H1 (cell line): ENCODE measurements around the gene RHBDL2. TPM values are rescaled to one million over a fixed set of nuclear protein-coding genes. Genes with fewer than 3 reads are reported as not detected.

Experiments used
- BRCA1 ChIP-seq: IDR thresholded peaks from 2 replicates; pipeline ENCODE4 v1.6.1; 2012; ENCODE audit warnings: low read depth, low read length, improper control_type of control experiment
- CBX5 ChIP-seq: fragments of 300-800, 300-1000 bp; sonication (generic); IDR thresholded peaks from 2 replicates; pipeline ENCODE4 v1.7.1; 2016; ENCODE audit warnings: antibody characterized with exemption, low read length, low read depth
- CEBPB ChIP-seq: IDR thresholded peaks from 2 replicates; pipeline ENCODE4 v1.6.1; 2012; ENCODE audit warnings: low read depth, low read length
- CHD2 ChIP-seq: IDR thresholded peaks from 2 replicates; pipeline ENCODE4 v1.6.1; 2012; ENCODE audit warnings: low read length, improper control_type of control experiment
- CREB1 ChIP-seq: IDR thresholded peaks from 2 replicates; pipeline ENCODE4 v1.6.1; 2012; ENCODE audit warnings: inconsistent platforms
- CTBP2 ChIP-seq: IDR thresholded peaks from 2 replicates; pipeline ENCODE4 v1.7.0; 2011; ENCODE audit warnings: borderline replicate concordance, mild to moderate bottlenecking, moderate library complexity, mixed read lengths, low read length; ENCODE audit not compliant: insufficient read depth, insufficient read length
- CTCF ChIP-seq, 3 experiments: IDR thresholded peaks; 1 replicate in 2 of 3; 2 replicates in 1 of 3; pipeline versions ENCODE4 v1.5.1 to v1.6.1; 2011; ENCODE audit warnings: low read length in 3 of 3, mild to moderate bottlenecking in 3 of 3, inconsistent platforms in 2 of 3, low read depth in 1 of 3, moderate library complexity in 1 of 3; ENCODE audit not compliant: insufficient read depth in 1 of 3; ENCODE audit errors: control extremely low read depth in 1 of 3
- GTF2F1 ChIP-seq: IDR thresholded peaks from 2 replicates; pipeline ENCODE4 v1.6.1; 2012; ENCODE audit warnings: low read depth, low read length, improper control_type of control experiment, borderline replicate concordance
- JUN ChIP-seq: IDR thresholded peaks from 2 replicates; pipeline ENCODE4 v1.6.1; 2011; ENCODE audit warnings: low read depth, mild to moderate bottlenecking, improper control_type of control experiment, low read length
- KDM1A ChIP-seq: fragments of 200-600, 300-600 bp; sonication (generic); IDR thresholded peaks from 2 replicates; pipeline ENCODE4 v1.7.1; 2016; ENCODE audit warnings: mild to moderate bottlenecking, low read length, borderline replicate concordance
- MAFK ChIP-seq: IDR thresholded peaks from 2 replicates; pipeline ENCODE4 v1.6.1; 2012; ENCODE audit warnings: low read depth, mild to moderate bottlenecking, improper control_type of control experiment, low read length
- PHF8 ChIP-seq: fragments of 200-600 bp; sonication (generic); conservative IDR thresholded peaks from 2 replicates; pipeline ENCODE4 v1.7.1; 2012; ENCODE audit warnings: low read depth, mild to moderate bottlenecking, inconsistent platforms, low read length, moderate library complexity
- POU5F1 ChIP-seq: IDR thresholded peaks from 2 replicates; pipeline ENCODE4 v1.6.1; 2011; ENCODE audit warnings: low read depth, mild to moderate bottlenecking, low read length, moderate library complexity
- RFX5 ChIP-seq: IDR thresholded peaks from 2 replicates; pipeline ENCODE4 v1.6.1; 2011; ENCODE audit warnings: low read depth, low read length, improper control_type of control experiment, borderline replicate concordance
- SIX5 ChIP-seq: IDR thresholded peaks from 2 replicates; pipeline ENCODE4 v1.6.1; 2011; ENCODE audit warnings: mild to moderate bottlenecking, low read depth, low read length
- SP2 ChIP-seq: IDR thresholded peaks from 2 replicates; pipeline ENCODE4 v1.6.1; 2012; ENCODE audit warnings: mild to moderate bottlenecking, low read length, inconsistent platforms
- SP4 ChIP-seq: IDR thresholded peaks from 2 replicates; pipeline ENCODE4 v1.6.1; 2012; ENCODE audit warnings: low read length, inconsistent platforms
- SRF ChIP-seq: IDR thresholded peaks from 2 replicates; pipeline ENCODE4 v1.6.1; 2011; ENCODE audit warnings: mild to moderate bottlenecking, low read depth, low read length, moderate library complexity
- SUZ12 ChIP-seq: fragments of 200-600 bp; sonication (generic); IDR thresholded peaks from 2 replicates; pipeline ENCODE4 v1.6.1; 2012; ENCODE audit warnings: mild to moderate bottlenecking, inconsistent platforms, low read length, moderate library complexity, mixed read lengths
- polyA plus RNA-seq, 7 experiments: library from polyadenylated mRNA; depleted of rRNA in 3 of 7; stranded (reverse) in 5 of 7; unstranded in 2 of 7; fragments of >200 nt in 5 of 7; fragments of 200-250 nt in 2 of 7; gene quantifications; 1 replicate in 5 of 7; 2 replicates in 1 of 7; 4 replicates in 1 of 7; pipeline versions ENCODE4 v1.2.1 to v1.2.3, GENCODE V29; 2011 to 2013; ENCODE audit warnings: missing spikeins in 2 of 7, mixed read lengths in 2 of 7
- total RNA-seq: library from RNA; stranded (reverse); fragmentation: NEBNext Ultra II Directional; extraction: Animal tissue kit (Norgen Biotek cat#: 25700); gene quantifications from 2 replicates; pipeline ENCODE4 v1.2.1, GENCODE V29; 2021
- TF ChIP-seq, protein P1 (sequence below): IDR thresholded peaks from 2 replicates; pipeline ENCODE4 v1.6.1; 2011; ENCODE audit warnings: low read depth, mild to moderate bottlenecking, low read length; ENCODE audit not compliant: insufficient read depth
- TF ChIP-seq, protein P2 (sequence below): IDR thresholded peaks from 2 replicates; pipeline ENCODE4 v1.6.1; 2012; ENCODE audit warnings: inconsistent platforms

Gene RHBDL2
- total and polyA plus RNA-seq, 2 of the 8 experiments (the other 6 are each of a cell fraction or from before 2014, with no cell fraction given): 0.42 to 0.84 TPM

- no peak for TF ChIP-seq CBX5
- no peak for TF ChIP-seq CTBP2
- TF ChIP-seq BRCA1: no peak
- TF ChIP-seq CHD2: peak; percentile 69
- TF ChIP-seq, protein P1, sequence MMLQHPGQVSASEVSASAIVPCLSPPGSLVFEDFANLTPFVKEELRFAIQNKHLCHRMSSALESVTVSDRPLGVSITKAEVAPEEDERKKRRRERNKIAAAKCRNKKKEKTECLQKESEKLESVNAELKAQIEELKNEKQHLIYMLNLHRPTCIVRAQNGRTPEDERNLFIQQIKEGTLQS: peak; percentile 100
- TF ChIP-seq RFX5: no peak
- TF ChIP-seq SUZ12: no peak
- no peak for TF ChIP-seq JUN
- TF ChIP-seq SP2: peak; percentile 66
- no peak for TF ChIP-seq GTF2F1
- peak; percentile 54 for TF ChIP-seq PHF8
- peak; percentile 55 for TF ChIP-seq CREB1
- TF ChIP-seq SP4: peak; percentile 98
- no peak for TF ChIP-seq KDM1A
- no peak for TF ChIP-seq CTCF (IDR thresholded peaks at IDR 0.05; ENCODE audit: control extremely low read depth in 1 of 3, insufficient read depth in 1 of 3, low read depth in 1 of 3, low read length in 3 of 3)
- no peak for TF ChIP-seq SIX5
- no peak for TF ChIP-seq SRF
- TF ChIP-seq MAFK: no peak
- TF ChIP-seq, protein P2, sequence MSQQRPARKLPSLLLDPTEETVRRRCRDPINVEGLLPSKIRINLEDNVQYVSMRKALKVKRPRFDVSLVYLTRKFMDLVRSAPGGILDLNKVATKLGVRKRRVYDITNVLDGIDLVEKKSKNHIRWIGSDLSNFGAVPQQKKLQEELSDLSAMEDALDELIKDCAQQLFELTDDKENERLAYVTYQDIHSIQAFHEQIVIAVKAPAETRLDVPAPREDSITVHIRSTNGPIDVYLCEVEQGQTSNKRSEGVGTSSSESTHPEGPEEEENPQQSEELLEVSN: peak; percentile 47; the same call in 1 of the 2 replicates
- no peak for TF ChIP-seq POU5F1
- TF ChIP-seq CEBPB: no peak
Measured at GRCh38 chr1:38859561-38860453, 81.8 kb downstream of the RHBDL2 start, which contains the start of gene RRAGC (continued).
